Measurements from ENCODE around the gene EFCAB14.

- TF ChIP-seq POLR2A (IDR thresholded peaks at IDR 0.05) (no peak), CTCF (IDR thresholded peaks at IDR 0.05 in 8 of 11, conservative IDR thresholded peaks at IDR 0.05 in 3 of 11) (no peak)
These were observed 46.2 kb downstream of the EFCAB14 start for GRCh38 chr1:46672696-46673095.
